Right kidney (tissue), 1 donor: ENCODE data around the gene ATP5F1E.
A peak's percentile ranks its signal among the peaks of the same experiment; 100 is the strongest.

Experiments used
- DNase-seq: peaks from one replicate; pipeline ENCODE4 v3.0.0-alpha.2; 2016

The ATP5F1E gene

DNA sequence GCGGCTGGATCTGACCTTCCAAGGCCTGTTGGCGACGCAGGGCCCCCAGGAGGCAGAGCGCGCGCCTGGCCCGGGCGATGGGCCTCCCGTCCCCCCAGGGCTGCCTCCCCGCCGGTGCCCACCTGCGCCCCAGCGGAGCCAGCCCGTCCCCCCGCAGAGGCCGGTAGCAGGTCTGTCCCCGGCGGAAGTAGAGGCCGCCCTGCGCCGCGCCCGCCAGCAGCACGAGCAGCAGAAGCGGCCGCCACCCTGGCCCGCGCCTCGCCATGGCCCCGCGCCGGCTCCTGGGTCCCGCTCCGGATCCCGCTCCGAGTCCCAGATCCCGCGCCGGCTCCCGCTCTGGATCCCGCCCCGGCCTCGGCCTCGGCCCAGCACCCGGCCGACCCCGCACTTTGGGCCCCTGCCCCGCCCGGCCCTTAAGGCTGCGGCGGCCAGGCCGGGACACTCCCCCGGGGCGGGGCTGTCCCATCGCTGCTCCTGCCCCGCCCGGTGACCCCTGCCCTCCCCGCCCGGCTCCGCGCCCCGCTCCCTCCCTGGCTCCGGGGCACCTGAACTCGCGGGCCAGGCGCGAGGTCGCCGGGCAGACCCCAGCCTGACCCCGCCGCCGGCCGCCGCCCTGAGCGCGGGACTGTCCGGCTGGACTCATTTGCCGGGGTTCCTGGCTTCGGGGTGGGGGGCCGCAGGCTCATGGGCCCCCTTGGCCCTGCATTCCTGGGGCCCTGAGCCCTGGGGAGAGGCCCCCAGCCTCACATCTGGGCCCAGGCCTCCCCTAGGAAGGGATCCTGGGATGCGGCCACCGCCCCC lies 25.1 kb downstream of the ATP5F1E start, which contains the start of gene CTSZ:
CTSZ (minus strand) TSS at position 391 of the 801 bp plus-strand sequence; CDS start at position 265, 126 bp downstream.
- peak; percentile 71 for DNase-seq

DNA sequence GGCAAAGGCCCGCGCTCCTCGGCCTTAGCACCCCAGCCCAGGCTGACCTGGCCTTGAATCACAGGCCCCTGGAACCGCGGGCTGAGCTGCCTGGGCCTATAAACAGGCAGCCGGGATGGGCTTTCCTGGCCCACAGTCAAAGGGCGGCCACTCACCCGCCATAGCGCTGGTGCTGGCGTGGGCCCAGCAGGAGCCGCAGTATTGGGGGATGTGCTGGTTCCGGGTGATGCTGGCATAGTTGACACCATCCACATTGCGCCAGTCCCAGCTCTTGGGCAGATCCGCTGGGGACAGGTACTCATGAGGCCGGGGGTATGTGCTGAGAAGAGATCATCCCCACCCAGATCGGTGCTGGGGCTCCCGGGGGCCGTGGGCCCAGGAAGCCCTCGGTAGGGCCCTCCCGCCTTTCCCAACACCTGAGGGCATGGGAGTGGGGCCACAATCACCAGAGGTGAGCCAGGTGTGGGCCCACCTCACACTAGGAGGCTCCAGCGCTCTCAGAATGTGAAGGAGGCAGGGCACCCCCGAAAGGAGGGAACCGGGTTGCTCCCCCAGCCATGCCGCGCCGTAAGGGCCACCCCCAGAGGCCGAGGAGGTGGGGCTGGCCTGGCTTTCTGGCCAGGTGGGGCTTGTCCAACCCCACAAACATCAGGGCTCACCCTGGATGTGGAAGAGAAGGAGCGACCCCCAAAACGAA lies 25.8 kb downstream of the ATP5F1E start:
- DNase-seq: no peak

DNA sequence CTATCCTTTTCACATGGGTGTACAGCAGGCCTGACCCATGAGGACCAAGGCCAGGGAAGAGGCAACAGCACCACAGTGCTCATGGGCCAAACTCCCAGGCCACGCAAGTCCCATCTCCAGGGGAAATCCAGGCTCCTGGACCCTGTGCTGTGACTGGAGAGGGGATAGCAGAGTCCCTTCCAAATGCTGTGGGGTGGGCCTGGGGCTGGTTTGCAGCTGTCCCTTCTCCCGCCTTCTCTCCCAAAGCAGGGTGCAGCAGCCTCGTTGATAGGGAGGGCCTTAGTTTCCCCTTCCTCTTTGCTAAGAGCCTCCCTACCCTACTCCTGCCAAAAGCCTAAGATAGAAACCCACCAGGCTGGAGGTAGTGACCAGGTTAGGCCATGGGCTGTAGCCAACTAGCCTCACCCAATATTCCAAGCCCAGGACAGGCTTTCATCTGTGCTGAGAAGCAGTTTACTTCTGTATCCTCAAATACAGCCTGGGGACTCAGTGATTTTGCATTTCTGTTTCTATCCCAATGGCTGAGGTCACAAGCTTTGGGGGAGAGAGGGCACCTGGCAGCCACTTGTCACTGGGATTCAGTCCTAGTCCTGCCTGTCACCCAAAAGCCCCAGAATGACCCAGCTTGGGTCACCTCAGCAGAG lies 26.5 kb downstream of the ATP5F1E start:
- DNase-seq: no peak

DNA sequence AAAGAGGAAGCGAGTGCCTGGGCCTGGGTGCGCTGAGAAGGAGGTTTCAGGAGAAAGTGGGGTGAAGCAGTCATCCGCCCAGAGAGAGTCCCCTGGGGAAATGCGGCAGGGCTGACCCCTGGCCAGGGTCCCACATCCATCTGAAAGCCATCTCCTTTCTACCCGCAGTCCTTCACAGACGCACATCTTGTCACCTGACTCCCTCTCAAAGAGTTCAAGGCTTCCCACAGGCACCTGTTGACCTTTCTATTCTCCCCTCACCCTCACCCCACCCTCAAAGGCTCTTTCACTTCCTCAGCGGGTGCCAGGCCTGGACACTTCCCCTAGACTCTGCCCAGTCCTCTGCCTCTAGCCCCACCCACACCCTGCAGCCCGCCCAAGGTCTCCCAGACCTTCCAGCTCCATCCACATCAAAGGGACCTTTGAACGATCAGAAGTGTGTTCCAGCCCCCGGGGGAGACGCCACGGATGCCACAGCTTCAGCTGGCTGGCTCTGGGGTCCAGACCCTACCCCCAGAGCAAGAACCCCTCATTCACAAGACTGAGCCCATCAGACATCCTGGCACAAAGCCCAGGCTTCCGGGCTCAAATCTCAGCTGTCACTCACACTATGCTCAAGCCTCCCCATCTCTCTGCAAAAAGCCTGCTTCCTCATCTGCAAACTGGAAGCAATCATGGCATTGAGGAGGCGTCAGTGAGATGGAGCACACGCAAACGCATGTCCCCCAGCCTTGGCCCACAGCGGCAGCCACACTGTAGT lies 27.2 kb downstream of the ATP5F1E start:
- DNase-seq: no peak

DNA sequence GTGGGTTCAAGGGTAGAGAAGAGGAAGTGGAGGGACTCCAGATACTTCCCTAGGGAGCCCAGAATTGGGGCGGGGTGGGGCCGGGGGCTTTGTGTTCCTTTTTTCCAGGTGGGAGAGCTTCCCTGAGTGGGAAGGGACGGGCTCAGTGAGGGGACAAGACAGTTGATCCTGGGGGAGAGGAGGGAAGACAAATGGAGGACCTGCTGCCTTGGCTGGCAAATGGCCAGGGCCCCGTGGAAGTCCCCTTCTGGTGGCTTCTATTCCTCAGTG lies 27.7 kb downstream of the ATP5F1E start:
- no peak for DNase-seq

DNA sequence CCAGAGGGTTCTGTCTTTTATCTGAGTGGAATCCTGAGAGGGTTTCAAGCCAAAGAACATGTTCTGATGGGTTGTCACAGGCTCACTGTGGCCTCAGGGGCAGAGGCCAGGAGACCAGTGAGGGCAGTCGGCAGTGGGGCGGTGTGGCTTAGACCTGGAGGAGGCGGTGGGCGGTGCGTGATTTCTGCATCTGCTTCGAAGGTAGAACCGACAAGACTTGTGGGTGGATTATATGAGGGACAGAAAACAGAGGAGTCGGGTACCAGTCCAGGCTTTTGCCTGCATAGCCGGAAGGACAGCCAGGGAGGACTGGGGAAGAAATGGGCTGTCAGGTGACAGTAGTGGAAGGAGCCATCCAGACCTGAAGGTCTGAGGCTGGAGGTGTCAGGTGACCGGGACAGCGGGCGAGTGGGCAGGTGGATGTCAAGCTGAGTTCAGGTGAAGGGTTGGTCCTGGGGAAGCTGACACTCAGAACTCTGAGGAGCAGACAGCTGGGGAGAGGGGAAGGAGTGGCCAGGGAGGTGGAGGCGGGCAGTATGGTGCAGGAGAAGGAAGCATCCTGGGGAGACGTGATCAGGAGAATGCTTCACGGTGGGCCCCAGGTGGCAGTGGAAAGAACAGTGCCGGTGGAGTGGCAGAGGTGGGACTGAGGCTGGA lies 28.2 kb downstream of the ATP5F1E start:
- no peak for DNase-seq

DNA sequence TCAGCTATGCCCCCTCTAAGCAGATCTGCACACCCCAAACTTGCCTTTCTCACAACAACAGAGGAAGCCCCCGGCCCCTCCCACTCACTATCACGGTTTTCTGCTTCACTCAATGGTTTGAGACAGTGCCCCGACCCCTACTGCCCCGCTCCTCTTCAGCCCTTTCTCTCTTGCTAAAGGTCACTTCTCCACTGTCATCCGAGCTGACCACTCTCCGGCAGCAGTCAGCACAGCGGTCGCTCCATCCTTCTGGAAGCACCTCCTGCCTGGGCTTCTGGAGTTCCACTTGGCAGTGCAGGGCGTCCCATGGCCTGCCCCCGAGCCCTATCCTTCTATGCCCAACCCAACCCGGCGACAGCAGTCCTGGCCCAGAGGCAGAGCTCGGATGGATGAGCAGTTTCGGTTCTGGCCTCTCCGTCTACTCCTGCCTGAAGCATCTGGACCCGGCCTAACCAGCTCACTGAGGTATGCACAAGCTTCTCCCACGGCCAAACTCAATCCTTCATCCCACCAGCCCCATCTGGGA lies 29.2 kb downstream of the ATP5F1E start:
- DNase-seq: no peak

DNA sequence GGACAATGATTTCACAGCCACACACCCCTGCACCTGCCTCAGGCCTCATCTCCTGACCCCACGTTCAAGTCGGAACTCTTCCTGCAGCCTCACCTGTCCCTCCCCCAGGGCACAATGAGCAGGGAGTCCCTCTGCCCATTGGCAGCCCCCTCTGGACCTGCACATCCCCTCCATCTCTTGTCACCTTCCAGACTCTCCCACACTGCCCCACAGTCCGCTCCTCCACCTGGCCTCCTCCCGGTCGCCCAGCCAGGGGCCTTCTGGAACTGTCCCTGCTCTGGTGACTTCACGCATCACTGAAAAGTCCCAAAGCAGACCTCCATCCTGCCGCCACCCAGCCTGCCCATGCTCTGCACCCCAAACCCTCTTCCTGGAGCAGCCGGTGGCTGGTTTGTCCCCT lies 29.7 kb downstream of the ATP5F1E start:
- no peak for DNase-seq

DNA sequence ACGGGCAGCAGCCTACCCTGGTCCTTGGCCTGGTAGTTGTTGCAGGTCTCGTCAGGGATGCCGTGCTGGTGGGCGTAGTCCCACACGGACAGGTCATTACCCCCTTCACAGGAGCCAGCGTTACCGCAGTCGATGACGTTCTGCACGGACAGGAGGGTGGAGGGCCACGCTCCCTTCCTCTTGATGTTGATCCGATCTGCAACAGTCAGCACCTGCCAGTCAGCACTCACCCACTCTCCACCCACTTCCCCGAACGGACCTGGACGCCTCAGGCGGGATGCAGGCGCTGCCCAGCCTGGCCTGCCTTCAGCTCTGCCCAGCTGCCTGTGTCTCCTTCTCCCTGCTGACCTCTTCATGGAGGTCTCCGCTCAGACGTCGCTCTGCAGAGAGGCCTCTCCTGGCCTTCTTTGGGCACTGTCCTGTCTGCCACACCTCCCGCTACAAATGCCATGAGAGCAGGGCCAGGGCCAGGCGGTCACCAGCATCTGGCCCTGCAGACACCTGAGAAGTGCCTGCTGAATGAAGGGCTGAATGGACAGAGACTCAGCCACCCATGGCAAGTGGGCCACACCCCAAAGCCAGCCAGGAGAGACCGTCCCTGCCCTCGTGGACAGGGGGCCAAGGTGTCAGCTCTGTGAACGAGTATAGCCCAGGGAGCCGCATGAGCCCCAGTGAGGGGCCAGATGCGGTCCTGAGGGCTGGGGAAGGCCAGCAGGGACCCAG lies 30.5 kb downstream of the ATP5F1E start:
- DNase-seq: no peak

DNA sequence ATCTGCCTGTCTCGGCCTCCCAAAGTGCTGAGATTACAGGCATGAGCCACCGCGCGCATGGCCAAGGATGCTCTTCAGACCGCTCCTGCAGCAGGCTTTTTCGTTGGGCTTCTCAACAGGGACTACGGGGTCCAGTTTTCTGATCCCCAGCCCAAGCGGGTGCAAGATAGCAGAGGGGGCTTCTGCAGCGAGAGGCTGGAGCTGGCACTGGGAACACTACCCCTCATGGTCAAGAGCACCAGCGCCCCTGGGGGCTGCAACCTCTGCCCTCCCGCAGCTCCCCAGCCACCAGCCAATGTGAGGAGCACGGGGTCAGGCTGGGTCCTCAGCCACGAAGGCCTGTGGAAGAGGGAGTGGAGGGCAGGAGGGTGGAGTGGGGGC lies 31.1 kb downstream of the ATP5F1E start:
- DNase-seq: no peak

DNA sequence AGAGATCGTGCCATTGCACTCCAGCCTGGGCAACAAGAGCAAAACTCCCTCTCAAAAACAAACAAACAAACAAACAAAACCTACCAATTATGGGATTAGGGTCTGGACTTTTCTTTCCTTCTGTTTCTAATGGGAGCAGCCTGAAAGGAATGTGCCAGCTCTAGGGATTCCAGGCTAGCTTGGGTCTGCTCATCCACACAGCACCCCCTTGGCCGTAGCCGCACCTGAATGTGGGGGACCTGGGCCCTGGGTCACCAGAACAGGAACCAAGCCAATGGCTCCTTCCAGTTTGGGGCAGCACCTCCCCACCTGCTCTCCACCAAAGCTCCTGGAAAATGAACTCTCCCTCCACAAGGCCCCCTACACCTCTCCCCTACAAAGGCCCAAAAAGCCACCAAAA lies 31.8 kb downstream of the ATP5F1E start:
- no peak for DNase-seq

DNA sequence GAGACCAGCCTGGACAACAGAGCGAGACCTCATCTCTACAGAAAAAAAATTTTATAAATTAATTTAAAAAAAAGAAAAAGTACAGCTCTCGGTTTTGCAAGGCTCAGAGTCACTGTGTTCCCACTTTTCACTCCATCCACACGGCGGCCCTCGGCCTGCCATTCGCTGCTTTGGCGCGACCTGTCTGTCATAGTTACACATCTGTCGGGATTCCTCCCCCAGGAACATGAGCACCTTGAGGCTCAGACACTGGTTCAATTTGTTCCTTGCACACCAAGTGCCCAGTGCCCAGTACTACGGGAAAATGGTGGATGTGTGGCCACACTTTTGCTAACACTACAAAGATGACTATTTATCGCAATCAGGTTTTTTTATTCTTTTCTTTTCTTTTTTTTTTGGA lies 33.5 kb downstream of the ATP5F1E start:
- no peak for DNase-seq

DNA sequence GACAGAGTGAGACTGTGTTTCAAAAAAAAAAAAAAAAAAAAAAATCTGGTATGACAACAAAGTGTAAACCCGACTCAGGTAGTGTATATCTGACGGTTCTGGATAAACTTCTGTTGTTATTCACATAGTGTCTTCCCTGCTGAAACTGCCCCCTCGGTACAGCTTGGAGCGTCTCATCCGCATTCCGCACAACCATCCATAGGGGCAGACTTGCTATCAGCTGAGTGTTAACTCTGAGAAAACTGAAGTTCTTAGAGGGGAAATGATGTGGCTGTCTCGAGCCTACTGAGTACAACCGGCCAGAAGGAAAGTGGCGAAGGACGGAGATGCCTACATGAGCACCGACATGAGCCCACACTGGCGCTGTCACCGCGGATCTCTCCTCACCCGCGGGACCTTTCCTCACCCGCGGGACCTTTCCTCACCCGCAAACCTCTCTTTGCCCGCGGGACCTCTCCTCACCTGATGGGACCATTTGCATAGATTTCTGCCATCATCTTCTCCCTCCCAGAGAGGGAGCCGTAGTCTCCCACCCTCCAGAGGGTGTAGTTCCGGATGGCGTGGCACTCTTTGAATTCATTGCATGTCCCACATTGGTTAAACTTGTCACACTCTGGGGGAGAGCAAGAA lies 34.9 kb downstream of the ATP5F1E start:
- no peak for DNase-seq

DNA sequence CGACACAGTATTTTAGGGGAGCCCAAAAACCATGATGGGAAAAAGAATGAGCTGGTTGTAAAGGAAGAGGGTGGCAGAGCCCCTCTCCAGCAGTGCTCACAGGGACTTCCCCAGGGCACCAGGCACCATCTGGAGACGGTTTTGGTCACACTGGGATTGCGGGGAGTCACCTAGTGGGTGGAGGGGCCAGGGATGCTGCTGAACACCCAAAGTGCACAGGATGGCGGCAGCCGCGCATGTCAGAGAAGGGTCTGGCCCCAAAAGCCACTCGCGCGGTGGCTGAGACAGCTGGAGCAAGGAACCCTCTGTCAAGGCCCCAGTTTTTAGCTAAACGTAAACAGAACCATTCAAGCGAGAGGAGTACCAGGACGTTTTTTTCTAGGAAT lies 35.9 kb downstream of the ATP5F1E start:
- no peak for DNase-seq

DNA sequence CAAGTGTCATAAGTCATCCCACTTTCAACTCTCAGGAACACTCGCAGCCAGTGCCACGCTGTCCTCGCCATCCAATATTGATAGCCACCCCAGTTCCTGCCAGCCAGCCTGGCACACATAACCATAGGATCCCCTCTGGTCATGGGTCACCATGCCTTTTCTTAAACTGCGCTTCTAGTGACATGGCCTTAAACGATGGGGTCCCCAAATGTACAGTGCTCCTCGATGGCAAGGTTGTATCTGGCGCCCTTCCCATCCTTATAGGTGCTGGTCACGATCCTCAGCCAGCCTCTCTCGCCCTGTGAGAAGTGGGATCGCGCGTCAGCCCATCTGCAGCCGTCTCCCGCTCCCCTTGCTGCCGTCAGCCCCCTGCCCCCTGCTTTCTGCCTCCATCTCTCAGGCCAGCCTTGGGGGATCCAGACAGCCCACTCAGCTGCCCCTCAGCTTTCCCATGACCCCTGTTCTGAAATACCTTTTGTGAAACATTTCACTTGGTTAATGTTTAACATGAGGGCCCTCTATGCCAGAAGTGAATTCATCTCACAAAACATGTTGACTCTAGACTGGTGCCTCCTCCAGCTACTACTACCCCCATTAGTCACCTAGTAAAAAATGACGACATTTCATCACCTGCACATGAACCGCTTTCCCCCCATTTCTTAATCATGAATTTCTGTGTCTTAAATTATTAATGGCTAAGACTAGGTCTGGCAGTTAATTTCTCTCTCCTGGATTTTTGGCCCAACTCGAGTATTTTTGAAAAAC lies 36.5 kb downstream of the ATP5F1E start:
- DNase-seq: no peak

DNA sequence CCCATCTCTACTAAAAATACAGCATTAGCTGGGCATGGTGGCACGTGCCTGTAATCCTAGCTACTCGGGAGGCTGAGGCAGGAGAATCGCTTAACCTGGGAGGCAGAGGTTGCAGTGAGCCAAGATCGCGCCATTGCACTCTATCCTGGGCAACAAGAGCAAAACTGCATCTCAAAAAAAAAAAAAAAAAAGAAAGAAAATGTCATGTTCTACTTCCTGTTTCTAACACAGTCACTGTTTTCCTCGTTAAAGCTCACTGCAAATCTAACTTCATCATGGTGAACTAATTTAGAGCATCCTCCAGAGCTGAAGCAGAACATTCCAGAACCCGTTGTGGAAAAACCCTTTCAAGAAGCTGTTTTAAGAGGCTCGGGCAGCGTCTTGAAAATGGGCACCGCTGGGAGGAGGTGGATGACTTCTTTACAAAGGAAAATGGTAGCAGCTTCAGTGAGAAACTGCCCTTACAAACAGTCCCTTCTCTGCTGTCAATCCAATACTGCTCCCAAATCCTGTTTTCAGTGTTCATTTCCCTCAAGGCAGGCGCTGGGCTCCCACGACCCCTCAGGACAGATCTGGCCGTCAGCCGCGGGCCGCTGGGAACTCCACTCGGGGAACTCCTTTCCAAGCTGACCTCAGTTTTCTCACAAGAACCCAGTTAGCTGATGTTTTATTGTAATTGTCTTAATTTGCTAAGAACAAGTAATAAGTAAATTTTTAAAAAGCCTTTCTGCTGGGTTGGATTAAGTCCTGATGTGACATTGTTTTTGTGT lies 37.6 kb downstream of the ATP5F1E start:
- no peak for DNase-seq

DNA sequence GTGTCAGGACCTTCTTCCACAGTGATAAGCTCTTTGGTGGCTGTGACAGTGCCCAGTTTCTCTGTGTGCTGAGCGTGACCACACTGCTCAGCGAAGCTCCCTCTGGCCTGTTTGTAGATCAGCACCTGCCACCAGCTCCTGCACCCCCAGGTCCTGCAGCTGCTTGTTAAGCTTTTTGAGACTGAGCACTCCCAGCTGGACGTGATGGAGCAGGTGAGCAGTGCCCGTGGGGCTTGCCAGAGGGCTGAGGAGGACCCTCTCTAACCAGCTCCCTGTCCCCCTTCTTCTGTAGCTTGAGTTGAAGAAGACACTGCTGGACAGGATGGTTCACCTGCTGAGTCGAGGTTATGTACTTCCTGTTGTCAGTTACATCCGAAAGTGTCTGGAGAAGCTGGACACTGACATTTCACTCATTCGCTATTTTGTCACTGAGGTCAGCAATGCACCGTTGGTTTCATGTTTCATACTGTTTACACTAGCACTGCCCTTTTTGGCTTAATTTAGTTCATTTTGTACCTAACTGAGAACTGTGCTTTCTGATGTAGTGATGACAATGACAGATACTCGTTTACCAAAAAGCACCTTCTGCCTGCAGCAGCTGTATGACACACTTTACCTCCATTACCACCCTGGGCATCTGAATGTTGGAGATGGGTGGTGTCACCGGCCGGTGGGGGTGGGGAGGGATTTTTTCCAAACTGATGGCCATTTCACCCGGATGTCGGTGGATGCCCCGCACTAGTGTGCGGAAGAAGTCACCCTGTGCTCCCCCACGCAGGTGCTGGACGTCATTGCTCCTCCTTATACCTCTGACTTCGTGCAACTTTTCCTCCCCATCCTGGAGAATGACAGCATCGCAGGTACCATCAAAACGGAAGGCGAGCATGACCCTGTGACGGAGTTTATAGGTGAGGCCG lies 38.5 kb downstream of the ATP5F1E start:
- DNase-seq: no peak

DNA sequence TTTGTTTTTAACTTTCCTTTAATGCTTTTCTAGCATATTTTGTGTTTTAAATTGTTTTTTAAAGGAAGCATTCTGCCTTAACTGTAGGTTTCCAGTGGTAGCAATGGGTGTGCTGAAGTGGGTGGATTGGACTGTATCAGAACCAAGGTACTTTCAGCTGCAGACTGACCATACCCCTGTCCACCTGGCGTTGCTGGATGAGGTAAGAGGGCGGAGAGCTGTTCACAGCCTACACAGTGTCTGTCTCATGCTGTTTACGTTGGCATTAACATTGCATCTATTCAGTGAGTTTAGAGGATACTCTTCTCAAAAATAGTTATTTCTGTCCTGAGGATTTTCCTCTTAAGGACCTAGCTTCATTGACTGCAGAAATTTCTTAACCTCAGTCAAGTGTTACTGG lies 39.2 kb downstream of the ATP5F1E start:
- DNase-seq: no peak
